ENCODE data around the gene SEMA5A.

SEMA5A gene

GRCh38 chr5:9128136-9128535 lies 417.7 kb downstream of the SEMA5A start:
- H3K4me1 ChIP-seq (ENCODE audit: control insufficient read depth in 1 of 2, insufficient read depth in 2 of 2, low read length in 2 of 2) = no peaks in the 10 kb centered on the region
- H3K4me3 ChIP-seq (ENCODE audit: low read depth in 1 of 2, low read length in 2 of 2) = no peak overlapping the region
- H3K27me3 ChIP-seq (ENCODE audit: control insufficient read depth in 1 of 2, insufficient read depth in 2 of 2, low read length in 2 of 2) = no peaks in the 10 kb centered on the region
- H3K9me3 ChIP-seq (ENCODE audit: control insufficient read depth in 1 of 2, low read length in 2 of 2) = no peaks in the 10 kb centered on the region
- no peak overlapping the region for H3K27ac ChIP-seq (ENCODE audit: low read depth, low read length)
- H3K36me3 ChIP-seq (ENCODE audit: control insufficient read depth in 1 of 2, insufficient read depth in 2 of 2, low read length in 2 of 2) = no peaks in the 10 kb centered on the region
- H3K9ac ChIP-seq (ENCODE audit: low read depth in 1 of 2, low read length in 2 of 2) = no peak overlapping the region

GRCh38 chr5:9126490-9126889 lies 419.4 kb downstream of the SEMA5A start:
- Histone ChIP-seq H3K4me3 (ENCODE audit: low read depth in 1 of 2, low read length in 2 of 2) (no peak overlapping the region), H3K27me3 (ENCODE audit: control insufficient read depth in 1 of 2, insufficient read depth in 2 of 2, low read length in 2 of 2) (no peaks in the 10 kb centered on the region), H3K36me3 (ENCODE audit: control insufficient read depth in 1 of 2, insufficient read depth in 2 of 2, low read length in 2 of 2) (no peaks in the 10 kb centered on the region), H3K27ac (ENCODE audit: low read depth, low read length) (no peak overlapping the region), H3K9me3 (ENCODE audit: control insufficient read depth in 1 of 2, low read length in 2 of 2) (no peaks in the 10 kb centered on the region), H3K4me1 (ENCODE audit: control insufficient read depth in 1 of 2, insufficient read depth in 2 of 2, low read length in 2 of 2) (no peaks in the 10 kb centered on the region), H3K9ac (ENCODE audit: low read depth in 1 of 2, low read length in 2 of 2) (no peak overlapping the region)

GRCh38 chr5:9125852-9126251 lies 420.0 kb downstream of the SEMA5A start:
- no peak overlapping the region for H3K9ac ChIP-seq (ENCODE audit: low read depth in 1 of 2, low read length in 2 of 2)
- H3K4me3 ChIP-seq (ENCODE audit: low read depth in 1 of 2, low read length in 2 of 2) = no peak overlapping the region
- H3K4me1 ChIP-seq (ENCODE audit: control insufficient read depth in 1 of 2, insufficient read depth in 2 of 2, low read length in 2 of 2) = no peaks in the 10 kb centered on the region
- H3K36me3 ChIP-seq (ENCODE audit: control insufficient read depth in 1 of 2, insufficient read depth in 2 of 2, low read length in 2 of 2) = no peaks in the 10 kb centered on the region
- no peaks in the 10 kb centered on the region for H3K9me3 ChIP-seq (ENCODE audit: control insufficient read depth in 1 of 2, low read length in 2 of 2)
- no peaks in the 10 kb centered on the region for H3K27me3 ChIP-seq (ENCODE audit: control insufficient read depth in 1 of 2, insufficient read depth in 2 of 2, low read length in 2 of 2)
- no peak overlapping the region for H3K27ac ChIP-seq (ENCODE audit: low read depth, low read length)

- no peaks in the 10 kb centered on the region for H3K9me3 ChIP-seq (ENCODE audit: control insufficient read depth in 1 of 2, low read length in 2 of 2)
- H3K4me3 ChIP-seq (ENCODE audit: low read depth in 1 of 2, low read length in 2 of 2) = no peak overlapping the region
- no peaks in the 10 kb centered on the region for H3K4me1 ChIP-seq (ENCODE audit: control insufficient read depth in 1 of 2, insufficient read depth in 2 of 2, low read length in 2 of 2)
- no peaks in the 10 kb centered on the region for H3K36me3 ChIP-seq (ENCODE audit: control insufficient read depth in 1 of 2, insufficient read depth in 2 of 2, low read length in 2 of 2)
- no peak overlapping the region for H3K27ac ChIP-seq (ENCODE audit: low read depth, low read length)
- no peaks in the 10 kb centered on the region for H3K27me3 ChIP-seq (ENCODE audit: control insufficient read depth in 1 of 2, insufficient read depth in 2 of 2, low read length in 2 of 2)
- no peak overlapping the region for H3K9ac ChIP-seq (ENCODE audit: low read depth in 1 of 2, low read length in 2 of 2)
Observed at GRCh38 chr5:9124838-9125237, 421.0 kb downstream of the SEMA5A start.

- no peaks in the 10 kb centered on the region for H3K27me3 ChIP-seq (ENCODE audit: control insufficient read depth in 1 of 2, insufficient read depth in 2 of 2, low read length in 2 of 2)
- no peak overlapping the region for H3K9ac ChIP-seq (ENCODE audit: low read depth in 1 of 2, low read length in 2 of 2)
- no peaks in the 10 kb centered on the region for H3K36me3 ChIP-seq (ENCODE audit: control insufficient read depth in 1 of 2, insufficient read depth in 2 of 2, low read length in 2 of 2)
- no peaks in the 10 kb centered on the region for H3K4me1 ChIP-seq (ENCODE audit: control insufficient read depth in 1 of 2, insufficient read depth in 2 of 2, low read length in 2 of 2)
- no peaks in the 10 kb centered on the region for H3K9me3 ChIP-seq (ENCODE audit: control insufficient read depth in 1 of 2, low read length in 2 of 2)
- no peak overlapping the region for H3K4me3 ChIP-seq (ENCODE audit: low read depth in 1 of 2, low read length in 2 of 2)
- no peak overlapping the region for H3K27ac ChIP-seq (ENCODE audit: low read depth, low read length)
Observed at GRCh38 chr5:9124071-9124470, 421.8 kb downstream of the SEMA5A start.

- H3K27me3 ChIP-seq (ENCODE audit: control insufficient read depth in 1 of 2, insufficient read depth in 2 of 2, low read length in 2 of 2) = no peaks in the 10 kb centered on the region
- H3K36me3 ChIP-seq (ENCODE audit: control insufficient read depth in 1 of 2, insufficient read depth in 2 of 2, low read length in 2 of 2) = no peaks in the 10 kb centered on the region
- H3K4me3 ChIP-seq (ENCODE audit: low read depth in 1 of 2, low read length in 2 of 2) = no peak overlapping the region
- H3K4me1 ChIP-seq (ENCODE audit: control insufficient read depth in 1 of 2, insufficient read depth in 2 of 2, low read length in 2 of 2) = no peaks in the 10 kb centered on the region
- H3K9me3 ChIP-seq (ENCODE audit: control insufficient read depth in 1 of 2, low read length in 2 of 2) = no peaks in the 10 kb centered on the region
- no peak overlapping the region for H3K9ac ChIP-seq (ENCODE audit: low read depth in 1 of 2, low read length in 2 of 2)
- H3K27ac ChIP-seq (ENCODE audit: low read depth, low read length) = no peak overlapping the region
Observed at GRCh38 chr5:9122528-9122927, 423.3 kb downstream of the SEMA5A start.

GRCh38 chr5:9121597-9121996 lies 424.3 kb downstream of the SEMA5A start:
- no peak overlapping the region for H3K9ac ChIP-seq (ENCODE audit: low read depth in 1 of 2, low read length in 2 of 2)
- no peaks in the 10 kb centered on the region for H3K36me3 ChIP-seq (ENCODE audit: control insufficient read depth in 1 of 2, insufficient read depth in 2 of 2, low read length in 2 of 2)
- H3K27ac ChIP-seq (ENCODE audit: low read depth, low read length) = no peak overlapping the region
- H3K9me3 ChIP-seq (ENCODE audit: control insufficient read depth in 1 of 2, low read length in 2 of 2) = no peaks in the 10 kb centered on the region
- no peak overlapping the region for H3K4me3 ChIP-seq (ENCODE audit: low read depth in 1 of 2, low read length in 2 of 2)
- H3K27me3 ChIP-seq (ENCODE audit: control insufficient read depth in 1 of 2, insufficient read depth in 2 of 2, low read length in 2 of 2) = no peaks in the 10 kb centered on the region
- no peaks in the 10 kb centered on the region for H3K4me1 ChIP-seq (ENCODE audit: control insufficient read depth in 1 of 2, insufficient read depth in 2 of 2, low read length in 2 of 2)

- Histone ChIP-seq H3K36me3 (ENCODE audit: control insufficient read depth in 1 of 2, insufficient read depth in 2 of 2, low read length in 2 of 2) (no peaks in the 10 kb centered on the region), H3K9me3 (ENCODE audit: control insufficient read depth in 1 of 2, low read length in 2 of 2) (no peaks in the 10 kb centered on the region), H3K9ac (ENCODE audit: low read depth in 1 of 2, low read length in 2 of 2) (no peak overlapping the region), H3K27ac (ENCODE audit: low read depth, low read length) (no peak overlapping the region), H3K4me3 (ENCODE audit: low read depth in 1 of 2, low read length in 2 of 2) (no peak overlapping the region), H3K27me3 (ENCODE audit: control insufficient read depth in 1 of 2, insufficient read depth in 2 of 2, low read length in 2 of 2) (no peaks in the 10 kb centered on the region), H3K4me1 (ENCODE audit: control insufficient read depth in 1 of 2, insufficient read depth in 2 of 2, low read length in 2 of 2) (no peaks in the 10 kb centered on the region)
Observed at GRCh38 chr5:9118852-9119251, 427.0 kb downstream of the SEMA5A start.

- H3K27me3 ChIP-seq (ENCODE audit: control insufficient read depth in 1 of 2, insufficient read depth in 2 of 2, low read length in 2 of 2) = no peaks in the 10 kb centered on the region
- H3K9ac ChIP-seq (ENCODE audit: low read depth in 1 of 2, low read length in 2 of 2) = no peak overlapping the region
- no peaks in the 10 kb centered on the region for H3K9me3 ChIP-seq (ENCODE audit: control insufficient read depth in 1 of 2, low read length in 2 of 2)
- H3K36me3 ChIP-seq (ENCODE audit: control insufficient read depth in 1 of 2, insufficient read depth in 2 of 2, low read length in 2 of 2) = no peaks in the 10 kb centered on the region
- no peak overlapping the region for H3K4me3 ChIP-seq (ENCODE audit: low read depth in 1 of 2, low read length in 2 of 2)
- no peak overlapping the region for H3K27ac ChIP-seq (ENCODE audit: low read depth, low read length)
- H3K4me1 ChIP-seq (ENCODE audit: control insufficient read depth in 1 of 2, insufficient read depth in 2 of 2, low read length in 2 of 2) = no peaks in the 10 kb centered on the region
Observed at GRCh38 chr5:9115093-9115492, 430.8 kb downstream of the SEMA5A start.

- H3K27me3 ChIP-seq (ENCODE audit: control insufficient read depth in 1 of 2, insufficient read depth in 2 of 2, low read length in 2 of 2) = no peaks in the 10 kb centered on the region
- H3K4me3 ChIP-seq (ENCODE audit: low read depth in 1 of 2, low read length in 2 of 2) = no peak overlapping the region
- no peaks in the 10 kb centered on the region for H3K4me1 ChIP-seq (ENCODE audit: control insufficient read depth in 1 of 2, insufficient read depth in 2 of 2, low read length in 2 of 2)
- no peak overlapping the region for H3K9ac ChIP-seq (ENCODE audit: low read depth in 1 of 2, low read length in 2 of 2)
- H3K36me3 ChIP-seq (ENCODE audit: control insufficient read depth in 1 of 2, insufficient read depth in 2 of 2, low read length in 2 of 2) = peaks cover 0 to 3% of the 10 kb centered on the region in 2 donors
- no peak overlapping the region for H3K27ac ChIP-seq (ENCODE audit: low read depth, low read length)
- H3K9me3 ChIP-seq (ENCODE audit: control insufficient read depth in 1 of 2, low read length in 2 of 2) = no peaks in the 10 kb centered on the region
Observed at GRCh38 chr5:9112520-9113291, 433.2 kb downstream of the SEMA5A start.
